ENCODE measurements around the gene PLPPR5.

GRCh38 chr1:98920441-98921110 lies 84.1 kb downstream of the PLPPR5 start:
- TF ChIP-seq ZNF274 (IDR thresholded peaks at IDR 0.05; ENCODE audit: low read depth, low read length) (no peak), SUZ12 (IDR thresholded peaks at IDR 0.05; ENCODE audit: extremely low read depth, insufficient read depth, insufficient read length) (no peak)
